Loucy (cell line): ENCODE measurements around the gene ACP4.

ENCODE experiments used
- CTCF ChIP-seq: fragments of 200-600 bp; sonication (generic); conservative IDR thresholded peaks from 2 replicates; pipeline ENCODE4 v1.5.1; 2014; ENCODE audit warnings: mild to moderate bottlenecking, antibody characterized with exemption, low read length
- EZH2phosphoT487 ChIP-seq: fragments of 200-600 bp; IDR thresholded peaks from 2 replicates; pipeline ENCODE4 v1.6.1; 2018; ENCODE audit warnings: antibody characterized with exemption, mild to moderate bottlenecking, moderate library complexity, borderline replicate concordance

- TF ChIP-seq CTCF (no peak), EZH2phosphoT487 (no peak)
Observed at GRCh38 chr19:50835103-50835784, 45.0 kb downstream of the ACP4 start.
